PC-3 (cell line): ENCODE measurements around the gene MRPL50.

Experiments used
- EZH2 ChIP-seq: fragments of 300-600 bp; sonication (generic); IDR thresholded peaks from one replicate; pipeline ENCODE4 v1.6.1; 2017; ENCODE audit warnings: antibody characterized with exemption, mild to moderate bottlenecking, low read length; ENCODE audit not compliant: unreplicated experiment
- TF ChIP-seq, protein P1 (sequence below): fragments of 300-600 bp; sonication (generic); conservative IDR thresholded peaks from 2 replicates; pipeline ENCODE4 v1.5.1; 2017; ENCODE audit warnings: antibody characterized with exemption, low read depth, mild to moderate bottlenecking, low read length

DNA sequence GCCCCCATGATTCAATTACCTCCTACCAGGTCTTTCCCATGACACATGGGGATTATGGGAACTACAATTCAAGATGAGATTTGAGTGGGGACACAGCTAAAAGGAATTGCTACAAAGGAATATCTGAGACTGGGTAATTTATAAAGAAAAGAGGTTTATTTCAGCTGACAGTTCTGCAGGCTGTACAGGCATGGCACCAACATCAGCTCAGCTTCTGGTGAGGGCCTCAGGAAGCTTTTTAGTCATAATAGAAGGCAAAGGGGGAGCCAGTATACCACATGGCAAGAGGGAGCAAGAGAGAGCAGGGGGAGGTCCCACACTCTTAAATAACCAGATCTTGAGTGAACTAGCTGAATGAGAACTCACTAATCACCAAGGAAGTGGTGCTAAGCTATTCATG, 48.3 kb upstream of the MRPL50 start:
- TF ChIP-seq, protein P1, sequence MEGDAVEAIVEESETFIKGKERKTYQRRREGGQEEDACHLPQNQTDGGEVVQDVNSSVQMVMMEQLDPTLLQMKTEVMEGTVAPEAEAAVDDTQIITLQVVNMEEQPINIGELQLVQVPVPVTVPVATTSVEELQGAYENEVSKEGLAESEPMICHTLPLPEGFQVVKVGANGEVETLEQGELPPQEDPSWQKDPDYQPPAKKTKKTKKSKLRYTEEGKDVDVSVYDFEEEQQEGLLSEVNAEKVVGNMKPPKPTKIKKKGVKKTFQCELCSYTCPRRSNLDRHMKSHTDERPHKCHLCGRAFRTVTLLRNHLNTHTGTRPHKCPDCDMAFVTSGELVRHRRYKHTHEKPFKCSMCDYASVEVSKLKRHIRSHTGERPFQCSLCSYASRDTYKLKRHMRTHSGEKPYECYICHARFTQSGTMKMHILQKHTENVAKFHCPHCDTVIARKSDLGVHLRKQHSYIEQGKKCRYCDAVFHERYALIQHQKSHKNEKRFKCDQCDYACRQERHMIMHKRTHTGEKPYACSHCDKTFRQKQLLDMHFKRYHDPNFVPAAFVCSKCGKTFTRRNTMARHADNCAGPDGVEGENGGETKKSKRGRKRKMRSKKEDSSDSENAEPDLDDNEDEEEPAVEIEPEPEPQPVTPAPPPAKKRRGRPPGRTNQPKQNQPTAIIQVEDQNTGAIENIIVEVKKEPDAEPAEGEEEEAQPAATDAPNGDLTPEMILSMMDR: no peak
- TF ChIP-seq EZH2: no peak
